Sigmoid colon (tissue), 7 donors: ENCODE results near the gene ZWINT. TPM values are rescaled to one million over a fixed set of nuclear protein-coding genes. Genes with fewer than 3 reads are reported as not detected.

Experiments used
- DNase-seq: peaks from one replicate; pipeline ENCODE4 v3.0.0-alpha.2; 2019
- H3K27ac ChIP-seq, 4 donors: fragments of 200-600 bp; sonication (generic); one replicate each; pipeline ENCODE4 v1.5.1; 2016 to 2019; ENCODE audit warnings: mild to moderate bottlenecking in 1 of 4
- H3K27me3 ChIP-seq, 3 donors: fragments of 200-600 bp; sonication (generic); one replicate each; pipeline ENCODE4 v1.5.1; 2019; ENCODE audit warnings: mild to moderate bottlenecking in 1 of 3
- H3K36me3 ChIP-seq, 4 donors: fragments of 200-600 bp; sonication (generic); one replicate each; pipeline ENCODE4 v1.5.1; 2016 to 2019
- H3K4me1 ChIP-seq, 4 donors: fragments of 200-600 bp; sonication (generic); one replicate each; pipeline ENCODE4 v1.5.1; 2017 to 2019
- H3K4me3 ChIP-seq, 4 donors: fragments of 200-600 bp; sonication (generic); one replicate each; pipeline ENCODE4 v1.5.1; 2017 to 2019; ENCODE audit warnings: mild to moderate bottlenecking in 2 of 4, moderate library complexity in 1 of 4
- H3K9me3 ChIP-seq, 4 donors: fragments of 200-600 bp in 3 of 4; sonication (generic) in 3 of 4; one replicate each; pipeline versions ENCODE4 v1.5.1 to v1.6.1; 2013 to 2019
- EP300 ChIP-seq, 4 donors: sonication (generic); formaldehyde crosslinking; IDR thresholded peaks; one replicate each; pipeline ENCODE4 v1.6.1; 2017; ENCODE audit warnings: antibody characterized with exemption in 4 of 4
- POLR2A ChIP-seq, 2 donors: fragments of 450-650 bp; IDR thresholded peaks; one replicate each; pipeline ENCODE4 v1.6.1; 2016; ENCODE audit warnings: antibody characterized with exemption in 2 of 2, mild to moderate bottlenecking in 2 of 2, moderate library complexity in 2 of 2
- POLR2AphosphoS5 ChIP-seq, 4 donors: sonication (generic); formaldehyde crosslinking; IDR thresholded peaks; one replicate each; pipeline ENCODE4 v1.6.1; 2017; ENCODE audit warnings: antibody characterized with exemption in 4 of 4
- WGBS, 2 donors: extraction: QIAGEN DNeasy Blood & Tissue Kit; methylation state at CpG; one replicate each; pipeline ENCODE4 v1.1.7; 2013; 5-methylcytosine and 5-hydroxymethylcytosine counted together
- intact Hi-C: fragments of 100-400 bp; cut with DNase I; formaldehyde crosslinking; loops from one replicate; pipeline ENCODE4 v1.15.1; 2023
- polyA plus RNA-seq, 3 donors: library from polyadenylated mRNA; stranded (reverse); fragments of 200-250 nt; gene quantifications; one replicate each; pipeline ENCODE4 v1.2.3, GENCODE V29; 2013
- total RNA-seq, 4 donors: library from RNA; depleted of rRNA; stranded (reverse); fragments of >200 nt; gene quantifications; one replicate each; pipeline ENCODE4 v1.1.0, GENCODE V29; 2016
- TF ChIP-seq, protein P1 (sequence below), 4 experiments: fragments of 450-650 bp in 3 of 4; fragments of 200-600 bp in 1 of 4; IDR thresholded peaks; one replicate each; pipeline ENCODE4 v1.5.1; 2016 to 2019; ENCODE audit warnings: antibody characterized with exemption in 4 of 4, mild to moderate bottlenecking in 3 of 4, moderate library complexity in 2 of 4
- donor health status: healthy with polysubstance abuse.
- donor health status: Bipolar disorder and iron deficiency.
- donor health status: healthy.

Gene ZWINT
- total and polyA plus RNA-seq, 7 donors = 0.66 to 39.8 (median 9.8) TPM; not detected in 1

DNA sequence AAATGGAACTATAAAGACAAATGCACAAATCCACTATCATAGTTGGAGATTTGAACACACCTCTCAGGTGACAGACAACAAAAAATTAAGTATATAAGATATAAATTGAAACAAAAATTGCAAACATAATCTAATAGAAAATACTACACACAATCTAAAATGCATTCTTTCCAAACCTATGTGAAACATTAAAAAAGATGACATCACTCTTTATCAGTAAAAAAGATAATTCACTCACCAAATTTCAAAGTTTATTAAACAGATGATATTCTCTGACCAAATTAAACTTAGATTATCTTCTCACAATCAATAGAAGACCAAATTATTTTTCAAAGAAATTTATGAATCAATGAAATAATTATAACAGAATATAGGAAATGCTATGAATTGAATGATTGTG lies 4.0 kb downstream of the ZWINT start:
- Histone ChIP-seq H3K27me3 (no peaks in the 10 kb centered on the region), H3K4me3 (no peak overlapping the region), H3K4me1 (peaks cover 0 to 11% (median 7%) of the 10 kb centered on the region in 4 donors), H3K27ac (no peak overlapping the region), H3K36me3 (no peaks in the 10 kb centered on the region), H3K9me3 (no peaks in the 10 kb centered on the region)
- no peak for DNase-seq
- intact Hi-C loops = no loop called here
- TF ChIP-seq, protein P1, sequence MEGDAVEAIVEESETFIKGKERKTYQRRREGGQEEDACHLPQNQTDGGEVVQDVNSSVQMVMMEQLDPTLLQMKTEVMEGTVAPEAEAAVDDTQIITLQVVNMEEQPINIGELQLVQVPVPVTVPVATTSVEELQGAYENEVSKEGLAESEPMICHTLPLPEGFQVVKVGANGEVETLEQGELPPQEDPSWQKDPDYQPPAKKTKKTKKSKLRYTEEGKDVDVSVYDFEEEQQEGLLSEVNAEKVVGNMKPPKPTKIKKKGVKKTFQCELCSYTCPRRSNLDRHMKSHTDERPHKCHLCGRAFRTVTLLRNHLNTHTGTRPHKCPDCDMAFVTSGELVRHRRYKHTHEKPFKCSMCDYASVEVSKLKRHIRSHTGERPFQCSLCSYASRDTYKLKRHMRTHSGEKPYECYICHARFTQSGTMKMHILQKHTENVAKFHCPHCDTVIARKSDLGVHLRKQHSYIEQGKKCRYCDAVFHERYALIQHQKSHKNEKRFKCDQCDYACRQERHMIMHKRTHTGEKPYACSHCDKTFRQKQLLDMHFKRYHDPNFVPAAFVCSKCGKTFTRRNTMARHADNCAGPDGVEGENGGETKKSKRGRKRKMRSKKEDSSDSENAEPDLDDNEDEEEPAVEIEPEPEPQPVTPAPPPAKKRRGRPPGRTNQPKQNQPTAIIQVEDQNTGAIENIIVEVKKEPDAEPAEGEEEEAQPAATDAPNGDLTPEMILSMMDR (IDR thresholded peaks at IDR 0.05) = no peak
- TF ChIP-seq POLR2A (IDR thresholded peaks at IDR 0.05) (no peak), EP300 (IDR thresholded peaks at IDR 0.05) (no peak), POLR2AphosphoS5 (IDR thresholded peaks at IDR 0.05) (no peak)

DNA sequence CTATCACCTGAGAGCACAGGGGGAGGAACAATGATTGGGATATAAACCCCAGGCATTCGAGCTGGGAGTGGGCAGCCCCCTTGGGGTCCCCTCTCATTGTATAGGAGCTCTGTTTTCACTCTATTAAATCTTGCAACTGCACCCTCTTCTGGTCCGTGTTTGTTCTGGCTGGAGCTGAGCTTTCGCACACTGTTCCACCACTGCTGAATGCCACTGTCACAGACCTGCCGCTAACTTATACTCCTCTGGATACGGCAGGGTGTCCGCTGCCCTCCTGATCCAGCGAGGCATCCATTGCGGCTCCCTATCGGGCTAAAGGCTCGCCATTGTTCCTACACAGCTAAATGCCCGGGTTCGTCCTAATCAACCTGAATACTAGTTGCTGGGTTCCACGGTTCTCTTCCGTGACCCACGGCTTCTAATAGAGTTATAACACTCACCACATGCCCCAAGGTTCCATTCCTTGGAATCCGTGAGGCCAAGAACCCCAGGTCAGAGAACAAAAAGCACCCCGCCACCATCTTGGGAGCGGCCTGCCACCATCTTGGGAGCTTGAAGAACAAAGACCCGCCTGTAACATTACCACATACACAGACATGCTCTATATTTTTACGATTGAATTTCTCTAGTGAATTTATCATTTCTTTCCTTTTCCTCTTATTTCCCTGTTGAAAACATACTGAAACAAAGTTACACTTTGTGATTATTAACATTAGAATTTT lies 9.0 kb downstream of the ZWINT start:
- DNase-seq = no peak
- 94 to 95% methylated on average over 20 of the region's 20 CpGs for WGBS, 2 donors
- intact Hi-C loops = no loop called here
- no peaks in the 10 kb centered on the region for H3K27me3 ChIP-seq
- no peak overlapping the region for H3K4me3 ChIP-seq
- TF ChIP-seq POLR2AphosphoS5 (IDR thresholded peaks at IDR 0.05) (no peak), POLR2A (IDR thresholded peaks at IDR 0.05) (no peak), EP300 (IDR thresholded peaks at IDR 0.05) (no peak)
- TF ChIP-seq, protein P1 (IDR thresholded peaks at IDR 0.05) = no peak
- H3K36me3 ChIP-seq = no peaks in the 10 kb centered on the region
- no peak overlapping the region for H3K27ac ChIP-seq
- H3K9me3 ChIP-seq = no peaks in the 10 kb centered on the region
- H3K4me1 ChIP-seq = no peaks in the 10 kb centered on the region

DNA sequence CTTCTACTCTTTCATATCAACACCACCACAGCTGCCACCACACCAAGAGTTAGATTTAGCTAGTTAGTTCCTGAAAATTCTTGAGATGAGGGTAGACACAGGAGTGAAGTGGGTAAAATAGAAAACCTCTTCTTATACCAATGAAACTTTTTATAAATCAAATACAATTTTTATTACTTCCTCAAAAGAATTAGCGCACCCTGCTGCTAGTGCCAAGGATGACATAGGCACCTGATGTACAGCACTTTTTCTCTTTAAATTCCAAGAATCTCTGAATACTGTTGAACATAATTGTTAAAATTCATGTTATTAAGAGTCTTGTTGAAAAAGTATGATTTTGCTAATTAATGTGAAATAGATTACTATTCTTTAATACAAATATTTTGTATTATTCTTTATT lies 11.4 kb downstream of the ZWINT start:
- intact Hi-C loops = no loop called here
- Histone ChIP-seq H3K4me1 (no peaks in the 10 kb centered on the region), H3K27me3 (no peaks in the 10 kb centered on the region), H3K9me3 (no peaks in the 10 kb centered on the region), H3K36me3 (no peaks in the 10 kb centered on the region), H3K4me3 (no peak overlapping the region), H3K27ac (no peak overlapping the region)
- WGBS, 2 donors = 66 to 86% methylated on average over 1 of the region's 1 CpG
- TF ChIP-seq POLR2A (IDR thresholded peaks at IDR 0.05) (no peak), POLR2AphosphoS5 (IDR thresholded peaks at IDR 0.05) (no peak), EP300 (IDR thresholded peaks at IDR 0.05) (no peak)
- TF ChIP-seq, protein P1 (IDR thresholded peaks at IDR 0.05) = no peak
- no peak for DNase-seq

DNA sequence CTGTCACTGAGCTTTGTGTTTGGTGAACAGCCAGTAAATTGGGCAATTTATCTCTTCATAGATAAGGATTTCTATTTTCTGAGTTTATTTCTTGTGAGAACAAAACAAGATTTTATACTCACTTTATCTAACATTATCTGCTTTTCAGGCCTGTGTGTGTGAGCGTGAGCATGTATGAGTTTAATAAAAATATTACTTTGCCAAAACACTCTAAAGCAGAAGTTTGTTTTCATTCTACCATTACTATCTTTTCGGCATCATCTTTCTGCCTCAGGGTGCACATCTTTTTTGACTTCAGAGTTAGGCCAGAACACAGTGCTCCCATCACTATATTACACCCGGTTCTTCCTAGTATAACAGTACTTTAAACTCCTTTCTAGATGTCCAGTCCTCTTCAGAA lies 13.0 kb downstream of the ZWINT start:
- H3K4me1 ChIP-seq = no peaks in the 10 kb centered on the region
- H3K27ac ChIP-seq = no peak overlapping the region
- 84 to 92% methylated on average over 3 of the region's 3 CpGs for whole genome bisulfite sequencing, 2 donors
- no peaks in the 10 kb centered on the region for H3K36me3 ChIP-seq
- no peak overlapping the region for H3K4me3 ChIP-seq
- TF ChIP-seq EP300 (IDR thresholded peaks at IDR 0.05) (no peak), POLR2A (IDR thresholded peaks at IDR 0.05) (no peak), POLR2AphosphoS5 (IDR thresholded peaks at IDR 0.05) (no peak)
- TF ChIP-seq, protein P1 (IDR thresholded peaks at IDR 0.05) = no peak
- DNase-seq = no peak
- intact Hi-C loops = no loop called here
- no peaks in the 10 kb centered on the region for H3K9me3 ChIP-seq
- no peaks in the 10 kb centered on the region for H3K27me3 ChIP-seq
